Stimulated activated CD4-positive, alpha-beta T cell treated with anti-CD3 and anti-CD28 coated beads, TNF-alpha, amount 100 ng/mL, for 4 hours (primary cell): ENCODE results near the gene GPR107.

Experiments used
- DNase-seq, 3 experiments: peaks; one replicate each; pipeline ENCODE4 v3.0.0-alpha.2; 2020; ENCODE audit warnings: low read depth in 3 of 3

GPR107 gene

GRCh38 chr9:130159915-130160670, 106.4 kb downstream of the GPR107 start:
- DNase-seq, result no peak

GRCh38 chr9:130160862-130161470, 107.3 kb downstream of the GPR107 start:
- DNase-seq, result no peak

GRCh38 chr9:130165579-130165978, 111.9 kb downstream of the GPR107 start:
- DNase-seq, result no peak

- no peak for DNase-seq
Observed at GRCh38 chr9:130166399-130166798, 112.7 kb downstream of the GPR107 start.

- no peak for DNase-seq
Observed at GRCh38 chr9:130167927-130168326, 114.2 kb downstream of the GPR107 start.

GRCh38 chr9:130171226-130172148, 117.8 kb downstream of the GPR107 start:
- peak in 1 of 3 experiments; percentile 17 for DNase-seq

GRCh38 chr9:130172161-130172857, 118.6 kb downstream of the GPR107 start, which contains the start of gene NCS1:
Gene NCS1, plus strand, starts transcription at chr9:130172404. Its CDS starts 260 bp downstream, at chr9:130172664.
- DNase-seq, result peak; percentile 26 to 50 (median 31)

GRCh38 chr9:130172858-130173665, 119.4 kb downstream of the GPR107 start:
- DNase-seq, result peak; percentile 26 to 61 (median 49)

GRCh38 chr9:130173666-130173983, 119.9 kb downstream of the GPR107 start:
- DNase-seq, result no peak

GRCh38 chr9:130174025-130174424, 120.3 kb downstream of the GPR107 start:
- DNase-seq, result no peak

GRCh38 chr9:130174920-130175321, 121.2 kb downstream of the GPR107 start:
- DNase-seq, result no peak

- DNase-seq, result no peak
Observed at GRCh38 chr9:130175355-130175754, 121.6 kb downstream of the GPR107 start.

GRCh38 chr9:130176760-130177159, 123.1 kb downstream of the GPR107 start:
- no peak for DNase-seq

GRCh38 chr9:130177898-130178805, 124.4 kb downstream of the GPR107 start:
- DNase-seq, result no peak

GRCh38 chr9:130179331-130179907, 125.7 kb downstream of the GPR107 start:
- DNase-seq, result no peak

- no peak for DNase-seq
Observed at GRCh38 chr9:130180516-130180915, 126.8 kb downstream of the GPR107 start.

GRCh38 chr9:130181678-130182380, 128.1 kb downstream of the GPR107 start:
- DNase-seq, result no peak

- DNase-seq, result no peak
Observed at GRCh38 chr9:130182381-130182909, 128.7 kb downstream of the GPR107 start.
